Left kidney (tissue), 2 donors: Measurements from ENCODE around the gene CST6. TPM values are rescaled to one million over a fixed set of nuclear protein-coding genes. Genes with fewer than 3 reads are reported as not detected.
A peak's percentile ranks its signal among the peaks of the same experiment; 100 is the strongest.
"Not testable (repeated sequence)": the region's sequence is repeated elsewhere in the genome, so short reads cannot be mapped to it uniquely, and the experiment has no call there.

Experiments used
- DNase-seq: peaks from one replicate; pipeline ENCODE4 v3.0.0-alpha.2; 2013
- polyA plus RNA-seq: library from polyadenylated mRNA; unstranded; fragments of 120-200 nt; gene quantifications from one replicate; pipeline ENCODE4 v1.2.1, GENCODE V29; 2013; ENCODE audit not compliant: insufficient read length

The CST6 gene
- polyA plus RNA-seq, 1 donor = not detected

GRCh38 chr11:65983589-65983987 is 28.2 kb upstream of the CST6 start:
- DNase-seq = no peak

GRCh38 chr11:65987336-65987735 is 24.5 kb upstream of the CST6 start:
- no peak for DNase-seq

GRCh38 chr11:65988791-65989592 is 22.8 kb upstream of the CST6 start:
- DNase-seq = peak; percentile 95

- no peak for DNase-seq
These were observed 19.8 kb upstream of the CST6 start for GRCh38 chr11:65992056-65992455.

- no peak for DNase-seq
These were observed 14.5 kb upstream of the CST6 start for GRCh38 chr11:65997286-65997685.

- peak; percentile 98 for DNase-seq
These were observed 9.7 kb upstream of the CST6 start, which contains the start of the genes BANF1 and EIF1AD for GRCh38 chr11:66001942-66002647. BANF1 (plus strand) TSS chr11:66002503; CDS start chr11:66003251, 748 bp downstream. EIF1AD (minus strand) TSS chr11:66002157; CDS start chr11:66000389, 1,768 bp downstream.

- no peak for DNase-seq
These were observed 9.1 kb upstream of the CST6 start for GRCh38 chr11:66002648-66003225.

- DNase-seq = no peak
These were observed 8.5 kb upstream of the CST6 start for GRCh38 chr11:66003291-66003690.

- no peak for DNase-seq
These were observed 7.6 kb upstream of the CST6 start for GRCh38 chr11:66004186-66004585.

GRCh38 chr11:66006134-66006890 is 5.5 kb upstream of the CST6 start:
- DNase-seq = no peak

- DNase-seq = no peak
These were observed 5.0 kb upstream of the CST6 start for GRCh38 chr11:66006891-66007176.

GRCh38 chr11:66007201-66007634 is 4.6 kb upstream of the CST6 start:
- no peak for DNase-seq

GRCh38 chr11:66008095-66008467 is 3.7 kb upstream of the CST6 start:
- DNase-seq = no peak

- DNase-seq = no peak
These were observed 3.2 kb upstream of the CST6 start for GRCh38 chr11:66008468-66009101.

GRCh38 chr11:66010036-66010435 is 1.8 kb upstream of the CST6 start:
- not testable (repeated sequence) for DNase-seq

GRCh38 chr11:66011239-66011784 is 496 bp upstream of the CST6 start:
- no peak for DNase-seq

GRCh38 chr11:66012371-66012945 is 650 bp downstream of the CST6 start:
- DNase-seq = no peak

- DNase-seq = no peak
These were observed 1.3 kb downstream of the CST6 start for GRCh38 chr11:66012946-66013761.

- DNase-seq = no peak
These were observed 1.9 kb downstream of the CST6 start for GRCh38 chr11:66013762-66014100.

GRCh38 chr11:66014804-66015453 is 3.1 kb downstream of the CST6 start:
- no peak for DNase-seq
